ENCODE data around the gene VPS26A.

VPS26A gene

GRCh38 chr10:69179743-69180524 lies 56.0 kb downstream of the VPS26A start, which contains the start of gene SUPV3L1:
Gene SUPV3L1, plus strand, starts transcription at chr10:69180234. Its CDS starts 58 bp downstream, at chr10:69180292.
- FAIRE-seq = peak; percentile 22

- FAIRE-seq = no peak
Measured at GRCh38 chr10:69180525-69181204, 56.7 kb downstream of the VPS26A start.

GRCh38 chr10:69181433-69181832 lies 57.5 kb downstream of the VPS26A start:
- no peak for FAIRE-seq

- FAIRE-seq = no peak
Measured at GRCh38 chr10:69182005-69182404, 58.0 kb downstream of the VPS26A start.

GRCh38 chr10:69186524-69186923 lies 62.5 kb downstream of the VPS26A start:
- FAIRE-seq = no peak

GRCh38 chr10:69201045-69201444 lies 77.1 kb downstream of the VPS26A start:
- no peak for FAIRE-seq

GRCh38 chr10:69202332-69202731 lies 78.4 kb downstream of the VPS26A start:
- FAIRE-seq = no peak

- no peak for FAIRE-seq
Measured at GRCh38 chr10:69208761-69209160, 84.8 kb downstream of the VPS26A start.

- FAIRE-seq = no peak
Measured at GRCh38 chr10:69209787-69210484, 86.0 kb downstream of the VPS26A start.

- no peak for FAIRE-seq
Measured at GRCh38 chr10:69211104-69211503, 87.1 kb downstream of the VPS26A start.

GRCh38 chr10:69211524-69211923 lies 87.5 kb downstream of the VPS26A start:
- no peak for FAIRE-seq

GRCh38 chr10:69213591-69214311 lies 89.8 kb downstream of the VPS26A start:
- FAIRE-seq = no peak

GRCh38 chr10:69214666-69215131 lies 90.7 kb downstream of the VPS26A start:
- FAIRE-seq = no peak

GRCh38 chr10:69215405-69216171 lies 91.6 kb downstream of the VPS26A start:
- FAIRE-seq = no peak

- no peak for FAIRE-seq
Measured at GRCh38 chr10:69216577-69217118, 92.7 kb downstream of the VPS26A start.

- FAIRE-seq = no peak
Measured at GRCh38 chr10:69217119-69217754, 93.3 kb downstream of the VPS26A start.

- no peak for FAIRE-seq
Measured at GRCh38 chr10:69218831-69219230, 94.9 kb downstream of the VPS26A start.

- FAIRE-seq = no peak
Measured at GRCh38 chr10:69220041-69220451, 96.1 kb downstream of the VPS26A start, which contains the start of gene HKDC1. Gene HKDC1, plus strand, starts transcription at chr10:69220332. Its CDS starts 104 bp downstream, at chr10:69220436.

- no peak for FAIRE-seq
Measured at GRCh38 chr10:69220507-69220906, 96.5 kb downstream of the VPS26A start.

Data from TTC549 (cell line).